HG02759 (cell line): ENCODE data around the gene TSFM.

Source experiments
- ATAC-seq: cut with Tn5 transposase; IDR thresholded peaks from one replicate; pipeline ENCODE4 v1.9.1; 2021; ENCODE audit warnings: mild to moderate bottlenecking, moderate library complexity; ENCODE audit not compliant: unreplicated experiment

Gene TSFM

GRCh38 chr12:57777911-57778310 lies 4.7 kb upstream of the TSFM start:
- no peak for ATAC-seq

GRCh38 chr12:57779736-57780135 lies 2.9 kb upstream of the TSFM start:
- no peak for ATAC-seq

- no peak for ATAC-seq
Observed at GRCh38 chr12:57780284-57780897, 2.2 kb upstream of the TSFM start.

GRCh38 chr12:57781244-57781643 lies 1.3 kb upstream of the TSFM start:
- ATAC-seq = no peak

- ATAC-seq = no peak
Observed at GRCh38 chr12:57781801-57782200, 786 bp upstream of the TSFM start.

GRCh38 chr12:57782243-57782607 lies 362 bp upstream of the TSFM start:
- no peak for ATAC-seq

- ATAC-seq = no peak
Observed at GRCh38 chr12:57783466-57783801, 847 bp downstream of the TSFM start.

GRCh38 chr12:57783861-57784260 lies 1.3 kb downstream of the TSFM start:
- no peak for ATAC-seq

- ATAC-seq = no peak
Observed at GRCh38 chr12:57793920-57794319, 11.3 kb downstream of the TSFM start.

- no peak for ATAC-seq
Observed at GRCh38 chr12:57795354-57795753, 12.8 kb downstream of the TSFM start.

GRCh38 chr12:57796996-57797395 lies 14.4 kb downstream of the TSFM start:
- ATAC-seq = no peak

GRCh38 chr12:57797933-57798332 lies 15.3 kb downstream of the TSFM start:
- ATAC-seq = no peak

GRCh38 chr12:57800965-57801364 lies 18.4 kb downstream of the TSFM start:
- ATAC-seq = no peak

GRCh38 chr12:57802607-57803006 lies 20.0 kb downstream of the TSFM start:
- ATAC-seq = no peak

- peak; percentile 40 for ATAC-seq
Observed at GRCh38 chr12:57803319-57803893, 20.8 kb downstream of the TSFM start.

- no peak for ATAC-seq
Observed at GRCh38 chr12:57806677-57807076, 24.1 kb downstream of the TSFM start.

GRCh38 chr12:57807285-57807684 lies 24.7 kb downstream of the TSFM start:
- ATAC-seq = no peak

GRCh38 chr12:57808351-57808750 lies 25.8 kb downstream of the TSFM start:
- ATAC-seq = no peak

- ATAC-seq = no peak
Observed at GRCh38 chr12:57809425-57809824, 26.8 kb downstream of the TSFM start.

- ATAC-seq = no peak
Observed at GRCh38 chr12:57810450-57810849, 27.9 kb downstream of the TSFM start.

- ATAC-seq = no peak
Observed at GRCh38 chr12:57811028-57811755, 28.6 kb downstream of the TSFM start.

- no peak for ATAC-seq
Observed at GRCh38 chr12:57813111-57813970, 30.8 kb downstream of the TSFM start.
